Activated T-cell treated with anti-CD3 and anti-CD28 coated beads, Interleukin-2, amount 50 U/mL, for 24 hours (primary cell): ENCODE results near the gene EXOC3.
"Not testable (repeated sequence)": the region's sequence is repeated elsewhere in the genome, so short reads cannot be mapped to it uniquely, and the experiment has no call there.

Source experiments
- DNase-seq: peaks from one replicate; pipeline ENCODE4 v3.0.0-alpha.2; 2020
- H3K27ac Mint-ChIP-seq: 2 replicates; pipeline ENCODE4 v1.8.0; 2020; ENCODE audit warnings: mild to moderate bottlenecking, mixed read lengths
- H3K27me3 Mint-ChIP-seq: 2 replicates; pipeline ENCODE4 v1.8.0; 2020; ENCODE audit warnings: mixed read lengths
- H3K36me3 Mint-ChIP-seq: 2 replicates; pipeline ENCODE4 v1.8.0; 2020; ENCODE audit warnings: low read depth, mixed read lengths
- H3K4me1 Mint-ChIP-seq: 2 replicates; pipeline ENCODE4 v1.8.0; 2020; ENCODE audit warnings: low read depth, mixed read lengths
- H3K4me3 Mint-ChIP-seq: 2 replicates; pipeline ENCODE4 v1.8.0; 2020; ENCODE audit warnings: mild to moderate bottlenecking, moderate library complexity, mixed read lengths
- H3K9me3 Mint-ChIP-seq: 2 replicates; pipeline ENCODE4 v1.8.0; 2020; ENCODE audit warnings: mixed read lengths

The EXOC3 gene

DNA sequence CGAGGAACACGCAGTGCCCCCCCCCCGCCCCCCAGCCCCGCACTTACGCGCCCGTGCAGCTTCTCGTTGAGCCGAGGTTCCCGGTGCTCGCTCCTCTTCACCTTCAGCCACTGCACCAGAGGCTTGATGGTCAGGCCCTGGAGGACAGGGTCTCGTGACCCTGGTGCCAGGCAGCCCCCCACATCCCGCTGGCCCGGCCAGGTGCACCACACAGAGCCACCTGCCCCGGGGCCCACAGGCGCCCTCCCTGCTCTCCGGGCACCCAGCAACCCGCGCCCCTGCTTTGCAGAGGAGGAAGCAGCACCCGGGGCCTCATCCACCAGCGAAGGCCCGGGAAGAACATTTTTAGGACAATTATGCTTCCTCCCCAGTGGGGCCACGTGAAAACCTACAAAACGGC, 39.0 kb downstream of the EXOC3 start:
- Mint-ChIP-seq H3K4me3 (no peak overlapping the region), H3K4me1 (peaks cover 13% of the 10 kb centered on the region), H3K27ac (no peak overlapping the region), H3K27me3 (peaks cover 29% of the 10 kb centered on the region), H3K9me3 (no peaks in the 10 kb centered on the region), H3K36me3 (no peaks in the 10 kb centered on the region)
- no peak for DNase-seq

DNA sequence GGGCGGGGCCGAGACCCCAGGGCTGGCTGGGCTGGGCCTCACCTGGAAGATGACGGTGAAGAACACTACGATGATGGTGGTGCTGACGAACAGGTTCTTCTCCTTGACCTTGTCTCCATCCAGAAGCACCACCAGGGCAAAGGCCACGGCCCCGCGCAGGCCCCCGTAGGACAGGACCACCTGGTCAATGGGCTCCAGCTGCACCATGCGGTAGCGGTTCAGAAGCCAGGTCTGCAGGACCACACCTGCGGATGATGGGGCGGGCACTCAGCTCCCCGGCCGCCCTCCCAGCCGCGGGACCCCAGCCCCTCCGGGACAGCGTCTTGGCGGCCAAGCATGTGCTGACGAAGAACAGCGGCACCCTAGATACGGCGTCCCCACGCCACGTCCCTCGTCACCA, 39.5 kb downstream of the EXOC3 start:
- Mint-ChIP-seq H3K36me3 (no peaks in the 10 kb centered on the region), H3K27me3 (peaks cover 26% of the 10 kb centered on the region)

DNA sequence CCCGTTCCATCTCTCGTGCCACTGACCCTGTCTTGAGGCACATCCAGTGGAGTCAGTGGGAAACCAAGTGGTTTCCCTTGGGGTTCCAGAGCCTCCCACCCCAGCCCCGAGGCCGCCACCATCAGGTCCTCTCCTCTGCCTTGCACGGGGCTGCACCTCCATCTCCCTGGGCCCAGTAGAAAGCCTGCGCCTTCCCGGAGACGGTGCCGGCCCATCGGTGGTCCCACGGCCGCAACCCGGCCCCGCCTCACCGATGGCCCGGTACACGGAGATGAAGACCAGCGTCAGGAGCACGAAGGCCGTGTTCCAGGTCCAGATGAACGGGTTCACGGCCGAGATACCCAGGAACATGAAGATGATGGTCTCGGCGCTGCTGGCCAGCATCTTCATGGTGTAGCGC, 40.0 kb downstream of the EXOC3 start:
- Mint-ChIP-seq H3K9me3 (no peaks in the 10 kb centered on the region), H3K4me3 (no peak overlapping the region), H3K27me3 (peaks cover 22% of the 10 kb centered on the region)

More for the DNA sequence above, 39.5 kb downstream of the EXOC3 start:
- peaks cover 13% of the 10 kb centered on the region for H3K4me1 Mint-ChIP-seq
- no peak for DNase-seq
- no peak overlapping the region for H3K4me3 Mint-ChIP-seq
- H3K9me3 Mint-ChIP-seq = no peaks in the 10 kb centered on the region
- no peak overlapping the region for H3K27ac Mint-ChIP-seq

DNA sequence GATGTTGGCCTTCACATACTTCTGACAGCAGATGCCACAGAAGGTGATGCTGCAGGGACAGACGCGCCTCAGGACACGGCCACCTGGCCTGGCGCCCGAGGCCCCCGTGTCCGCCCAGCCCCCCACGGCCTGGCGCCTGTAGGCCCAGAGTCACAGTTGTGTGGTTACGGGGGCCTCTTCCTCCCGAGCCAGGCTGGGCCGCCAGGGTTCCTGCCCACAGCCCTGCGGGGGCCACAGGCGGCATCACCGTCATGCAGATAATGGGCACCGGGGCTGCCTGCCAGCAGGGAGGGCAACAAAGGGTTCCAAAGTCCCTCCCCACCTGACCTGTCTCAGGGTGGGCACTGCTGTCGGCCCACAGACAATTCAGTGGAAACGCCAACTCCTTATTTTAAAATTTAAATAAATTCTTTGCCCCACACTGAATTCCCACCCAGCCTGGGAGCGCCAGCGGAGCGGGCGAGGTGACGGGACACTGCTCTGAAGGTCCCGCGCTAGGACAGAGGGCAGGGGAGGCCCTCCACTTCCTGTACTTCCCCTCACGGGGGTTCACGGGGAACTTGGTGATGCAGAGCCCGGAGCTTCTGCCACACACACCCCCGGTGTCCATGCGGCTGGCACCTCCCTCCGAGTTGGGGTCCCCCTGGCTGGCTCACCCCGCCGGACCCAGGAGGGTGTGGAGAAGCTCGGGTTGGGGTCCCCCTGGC, 40.6 kb downstream of the EXOC3 start:
- no peak overlapping the region for H3K4me3 Mint-ChIP-seq
- no peak overlapping the region for H3K27ac Mint-ChIP-seq
- H3K4me1 Mint-ChIP-seq = peaks cover 13% of the 10 kb centered on the region
- H3K9me3 Mint-ChIP-seq = no peaks in the 10 kb centered on the region
- H3K27me3 Mint-ChIP-seq = peaks cover 22% of the 10 kb centered on the region
- H3K36me3 Mint-ChIP-seq = no peaks in the 10 kb centered on the region
- DNase-seq = no peak

More for the DNA sequence above, 40.0 kb downstream of the EXOC3 start:
- Mint-ChIP-seq H3K36me3 (no peaks in the 10 kb centered on the region), H3K4me1 (peaks cover 13% of the 10 kb centered on the region), H3K27ac (no peak overlapping the region)
- no peak for DNase-seq

DNA sequence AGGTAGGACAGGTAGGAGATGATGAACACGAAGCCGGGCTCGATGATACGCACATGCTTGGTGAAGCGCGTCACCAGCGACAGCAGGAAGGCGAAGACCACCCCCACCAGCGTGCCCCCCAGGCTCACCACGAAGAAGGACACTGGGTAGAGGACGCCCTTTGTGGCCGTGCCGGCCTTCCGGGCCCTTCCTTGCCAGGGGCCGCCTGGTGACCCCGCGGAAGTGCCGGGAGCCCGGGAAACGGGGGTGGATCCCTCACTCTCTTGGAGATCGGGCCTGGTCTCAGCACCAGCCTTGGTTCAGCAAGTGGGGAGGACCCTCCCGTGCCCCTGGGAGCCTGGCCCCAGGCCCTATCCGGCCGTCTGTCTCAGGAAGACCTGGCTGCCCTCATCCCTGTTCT, 41.6 kb downstream of the EXOC3 start:
- Mint-ChIP-seq H3K4me1 (peaks cover 13% of the 10 kb centered on the region), H3K4me3 (no peak overlapping the region)
- DNase-seq = no peak

DNA sequence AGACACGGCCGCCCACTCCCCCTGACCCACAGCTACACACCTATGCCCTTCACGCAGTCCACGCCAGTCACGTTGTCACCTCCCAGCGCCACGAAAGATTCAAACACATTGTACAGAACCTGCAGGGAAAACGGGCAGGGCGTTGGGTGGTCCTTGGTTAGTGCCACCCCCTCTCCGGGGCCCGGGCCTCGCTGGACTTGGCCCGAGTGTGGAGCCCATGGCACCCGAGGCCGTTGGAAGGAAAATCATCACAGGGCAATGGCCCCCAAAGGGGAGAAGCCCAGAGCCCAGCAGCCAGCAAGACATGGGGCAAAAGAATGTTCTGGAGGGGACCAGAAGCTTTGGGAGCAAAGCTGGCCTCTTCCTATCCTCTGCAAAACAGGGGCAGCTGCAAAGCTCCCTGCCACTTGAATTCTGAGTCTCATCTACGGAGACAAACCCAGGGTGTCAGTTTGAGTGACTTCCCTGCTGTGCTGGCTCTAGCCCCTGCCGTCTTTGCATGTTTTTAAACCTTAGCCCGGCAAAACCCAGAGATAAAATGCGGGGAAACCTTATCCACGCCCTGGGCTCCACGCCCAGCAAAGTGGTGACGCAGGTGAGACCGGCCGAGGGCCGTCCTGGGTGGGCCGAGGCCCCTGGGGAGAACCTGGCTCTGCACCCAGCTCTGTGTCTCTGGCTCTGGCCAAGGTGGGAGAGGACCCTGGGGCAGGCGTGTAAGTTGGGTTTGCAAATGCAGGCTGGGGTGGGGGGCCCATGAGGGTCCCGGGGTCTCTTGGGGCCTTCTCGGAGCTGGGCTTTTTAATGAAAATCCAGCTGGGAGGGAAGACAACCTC, 42.4 kb downstream of the EXOC3 start:
- no peak overlapping the region for H3K27ac Mint-ChIP-seq
- H3K36me3 Mint-ChIP-seq = no peaks in the 10 kb centered on the region
- peaks cover 17% of the 10 kb centered on the region for H3K27me3 Mint-ChIP-seq
- H3K4me1 Mint-ChIP-seq = peaks cover 13% of the 10 kb centered on the region
- no peaks in the 10 kb centered on the region for H3K9me3 Mint-ChIP-seq
- H3K4me3 Mint-ChIP-seq = no peak overlapping the region
- DNase-seq = no peak

More for the DNA sequence above, 41.6 kb downstream of the EXOC3 start:
- no peak overlapping the region for H3K27ac Mint-ChIP-seq
- H3K27me3 Mint-ChIP-seq = peaks cover 22% of the 10 kb centered on the region
- no peaks in the 10 kb centered on the region for H3K9me3 Mint-ChIP-seq
- H3K36me3 Mint-ChIP-seq = no peaks in the 10 kb centered on the region

DNA sequence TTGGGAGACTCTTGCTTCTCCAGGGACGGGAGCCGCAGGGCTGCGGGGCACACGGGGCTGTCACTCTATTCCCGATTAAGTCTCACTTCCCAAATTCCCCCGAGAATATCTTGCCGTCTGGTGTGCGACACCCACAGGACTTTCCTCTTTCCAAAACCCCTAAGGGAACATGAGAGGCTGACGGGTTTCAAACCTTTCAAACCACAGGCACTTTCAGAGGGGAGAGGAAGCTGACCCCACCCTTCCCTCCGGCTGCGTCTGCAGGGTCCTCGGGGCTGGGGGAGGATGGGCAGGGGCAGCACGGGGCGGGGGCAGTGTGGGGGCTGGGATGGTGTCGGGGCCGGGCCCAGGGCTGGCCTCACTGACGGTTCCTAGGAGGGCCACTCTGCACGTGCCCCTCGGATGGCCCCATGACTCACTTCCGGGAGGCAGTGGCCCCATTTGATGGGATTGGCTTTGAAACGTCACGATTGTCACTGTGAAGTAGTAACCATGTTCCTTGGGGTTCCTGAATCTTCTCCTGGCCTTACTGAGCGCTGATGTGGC, 43.0 kb downstream of the EXOC3 start:
- Mint-ChIP-seq H3K9me3 (no peaks in the 10 kb centered on the region), H3K4me3 (no peak overlapping the region), H3K27ac (no peak overlapping the region), H3K4me1 (peaks cover 13% of the 10 kb centered on the region), H3K27me3 (peaks cover 14% of the 10 kb centered on the region), H3K36me3 (no peaks in the 10 kb centered on the region)
- no peak for DNase-seq

DNA sequence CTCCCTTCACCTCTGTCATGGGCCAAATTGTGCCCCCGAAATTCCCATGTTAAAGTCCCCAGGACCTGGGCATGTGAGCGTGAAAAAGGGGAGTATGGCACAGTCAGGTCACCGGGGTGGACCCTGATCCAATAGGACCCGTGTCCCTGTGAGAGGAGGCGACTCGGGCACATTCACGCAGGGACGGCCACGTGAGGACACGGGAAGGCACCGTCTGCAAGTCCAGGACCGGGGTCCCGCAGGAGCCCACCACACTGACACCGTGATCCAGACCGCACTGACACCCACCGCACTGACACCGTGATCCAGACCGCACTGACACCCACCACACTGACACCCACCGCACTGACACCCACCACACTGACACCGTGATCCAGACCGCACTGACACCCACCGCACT, 43.6 kb downstream of the EXOC3 start:
- H3K9me3 Mint-ChIP-seq, H3K36me3 Mint-ChIP-seq, H3K27me3 Mint-ChIP-seq, DNase-seq, H3K4me3 Mint-ChIP-seq, H3K27ac Mint-ChIP-seq: not testable (repeated sequence)
- peaks cover 13% of the 10 kb centered on the region for H3K4me1 Mint-ChIP-seq

DNA sequence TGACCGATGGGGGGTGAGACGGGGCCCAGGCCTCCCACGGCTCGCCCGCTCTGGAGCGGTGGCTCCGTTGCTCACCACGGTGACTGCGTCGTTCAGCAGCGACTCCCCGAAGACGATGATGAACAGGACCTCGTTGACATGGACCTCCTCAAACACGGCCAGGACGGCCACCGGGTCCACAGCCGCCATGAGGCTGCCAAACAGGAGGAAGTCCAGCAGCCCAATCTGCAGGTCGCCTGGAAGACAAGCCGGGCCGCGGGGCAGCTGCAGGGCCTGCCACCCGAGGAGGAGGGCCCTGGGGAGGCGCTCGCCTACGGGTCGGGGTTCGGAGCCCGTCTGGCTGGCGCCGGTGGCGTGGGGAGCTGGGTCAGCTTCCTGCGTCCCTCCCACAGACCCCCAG, 45.3 kb downstream of the EXOC3 start:
- DNase-seq = no peak
- H3K27ac Mint-ChIP-seq = no peak overlapping the region
- H3K4me1 Mint-ChIP-seq = peaks cover 13% of the 10 kb centered on the region
- peaks cover 9% of the 10 kb centered on the region for H3K27me3 Mint-ChIP-seq
- no peak overlapping the region for H3K4me3 Mint-ChIP-seq
- no peaks in the 10 kb centered on the region for H3K9me3 Mint-ChIP-seq
- no peaks in the 10 kb centered on the region for H3K36me3 Mint-ChIP-seq

DNA sequence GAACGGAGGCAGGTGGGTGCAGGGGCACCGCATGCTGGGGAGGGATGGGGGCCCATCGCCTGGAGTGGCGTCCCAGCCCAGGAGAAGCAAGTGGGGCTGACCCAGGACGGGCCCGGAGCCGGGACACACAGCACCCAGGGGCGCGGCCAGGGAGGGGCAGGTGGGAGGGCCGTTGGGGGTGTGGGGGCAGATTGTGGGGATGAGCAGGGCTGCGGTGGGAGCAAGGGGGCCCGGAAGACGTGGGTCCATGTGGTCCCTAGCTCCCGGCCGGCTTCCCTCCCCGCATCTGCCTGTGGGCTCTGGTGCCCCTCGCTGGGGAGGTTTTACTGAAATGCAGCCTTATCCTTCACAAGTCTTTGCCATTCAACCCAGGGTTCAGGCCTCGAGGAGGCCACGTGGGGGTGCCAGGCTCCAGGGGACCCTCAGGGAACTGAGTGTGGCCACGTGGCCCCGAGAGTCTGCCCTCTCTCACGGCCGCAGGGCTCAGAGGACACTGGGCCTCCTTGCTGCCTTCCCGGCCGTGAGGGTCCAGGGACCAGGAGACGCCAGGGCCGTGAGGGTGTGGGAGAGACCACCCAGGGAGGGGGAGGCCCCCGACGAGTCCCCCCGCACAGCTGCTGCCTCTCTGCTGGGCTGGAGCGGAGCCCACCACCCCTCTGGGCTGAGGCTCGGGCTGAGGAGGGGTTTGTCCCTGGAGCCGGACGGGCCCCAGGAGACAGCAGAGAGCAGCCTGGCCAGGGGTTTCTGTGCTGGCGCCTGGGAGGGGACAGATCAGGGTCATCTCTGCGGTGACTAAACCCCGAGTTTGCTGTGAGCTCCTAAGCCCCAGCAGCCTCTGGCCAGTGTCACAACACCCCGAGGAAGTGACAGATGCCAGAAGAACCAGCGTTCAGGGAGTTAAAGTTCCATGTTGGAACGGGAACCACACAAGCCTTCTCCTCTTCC, 46.0 kb downstream of the EXOC3 start:
- Mint-ChIP-seq H3K4me1 (peaks cover 13% of the 10 kb centered on the region), H3K4me3 (no peak overlapping the region), H3K27ac (no peak overlapping the region), H3K27me3 (peaks cover 9% of the 10 kb centered on the region), H3K36me3 (no peaks in the 10 kb centered on the region), H3K9me3 (no peaks in the 10 kb centered on the region)
- no peak for DNase-seq

DNA sequence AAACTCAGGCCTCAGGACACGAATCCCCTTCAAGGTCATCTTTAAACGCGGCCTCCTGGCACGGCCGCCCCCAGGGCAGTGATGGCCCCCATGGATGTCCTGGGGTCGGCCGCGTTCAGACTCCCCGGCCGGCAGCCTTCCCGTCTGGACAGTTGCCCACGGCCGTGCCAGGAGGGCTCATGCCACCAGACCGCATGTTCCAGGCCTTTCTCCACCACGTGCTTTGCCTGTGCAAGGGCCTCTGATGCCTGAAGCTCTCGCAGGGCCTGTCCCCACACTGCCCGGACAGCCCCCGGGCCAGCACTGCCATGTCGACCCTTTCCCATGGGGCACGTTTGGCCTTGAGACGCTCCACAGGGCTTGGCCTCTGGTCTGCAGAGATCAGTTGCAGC, 46.7 kb downstream of the EXOC3 start:
- Mint-ChIP-seq H3K4me3 (no peak overlapping the region), H3K36me3 (no peaks in the 10 kb centered on the region)

DNA sequence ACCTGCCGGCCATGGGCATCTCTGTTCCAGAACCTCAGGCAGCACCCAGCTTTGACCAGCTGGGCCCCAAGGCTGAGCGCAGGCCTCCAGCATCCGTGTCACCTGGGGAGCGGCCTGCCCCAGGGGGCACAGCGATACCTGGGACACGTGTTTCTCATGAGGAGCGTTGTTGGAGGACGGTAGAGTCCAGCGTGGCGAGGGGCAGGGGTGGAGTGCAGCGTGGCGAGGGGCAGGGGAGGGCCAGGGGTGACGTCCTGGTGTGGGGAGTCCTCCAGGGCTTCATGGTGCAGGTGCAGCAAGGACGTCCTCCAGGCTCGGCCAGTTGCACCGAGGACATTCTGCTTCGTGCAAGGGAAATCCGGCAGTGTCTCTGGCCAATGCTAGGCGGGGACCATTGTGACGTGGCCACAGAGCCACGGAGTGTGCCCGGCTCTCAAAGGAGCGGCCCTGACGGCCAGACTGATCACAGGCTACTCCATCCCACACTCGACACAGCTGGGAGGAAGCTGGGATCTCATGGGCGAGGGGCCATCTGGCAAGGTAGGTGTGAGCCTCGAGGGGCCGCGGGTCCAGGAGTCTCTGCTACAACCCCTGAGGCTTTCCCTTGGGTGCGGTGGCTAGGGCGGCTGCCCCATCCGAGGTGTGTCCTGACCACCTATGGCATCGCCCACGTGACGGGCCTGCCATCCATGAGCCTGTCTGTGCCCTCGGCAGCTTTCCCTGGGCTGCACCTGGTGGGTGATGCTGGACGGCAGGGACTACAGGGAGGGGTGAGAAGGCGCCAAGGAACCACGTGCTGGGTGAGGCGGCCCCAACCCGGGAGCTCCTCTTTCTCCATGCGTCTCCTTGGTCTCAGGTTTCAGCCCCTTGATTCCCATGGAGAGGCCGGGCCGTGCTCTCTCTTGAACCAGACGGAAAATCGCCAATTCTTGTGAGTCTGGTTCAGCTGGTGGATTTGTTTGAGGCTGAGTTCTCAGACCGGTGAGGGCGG, 47.4 kb downstream of the EXOC3 start:
- no peak for DNase-seq
- Mint-ChIP-seq H3K9me3 (no peaks in the 10 kb centered on the region), H3K4me1 (peaks cover 10% of the 10 kb centered on the region), H3K36me3 (no peaks in the 10 kb centered on the region), H3K27ac (no peak overlapping the region), H3K4me3 (no peak overlapping the region), H3K27me3 (peaks cover 2% of the 10 kb centered on the region)

More for the DNA sequence above, 46.7 kb downstream of the EXOC3 start:
- Mint-ChIP-seq H3K9me3 (no peaks in the 10 kb centered on the region), H3K4me1 (peaks cover 13% of the 10 kb centered on the region), H3K27ac (no peak overlapping the region), H3K27me3 (peaks cover 9% of the 10 kb centered on the region)
- no peak for DNase-seq

DNA sequence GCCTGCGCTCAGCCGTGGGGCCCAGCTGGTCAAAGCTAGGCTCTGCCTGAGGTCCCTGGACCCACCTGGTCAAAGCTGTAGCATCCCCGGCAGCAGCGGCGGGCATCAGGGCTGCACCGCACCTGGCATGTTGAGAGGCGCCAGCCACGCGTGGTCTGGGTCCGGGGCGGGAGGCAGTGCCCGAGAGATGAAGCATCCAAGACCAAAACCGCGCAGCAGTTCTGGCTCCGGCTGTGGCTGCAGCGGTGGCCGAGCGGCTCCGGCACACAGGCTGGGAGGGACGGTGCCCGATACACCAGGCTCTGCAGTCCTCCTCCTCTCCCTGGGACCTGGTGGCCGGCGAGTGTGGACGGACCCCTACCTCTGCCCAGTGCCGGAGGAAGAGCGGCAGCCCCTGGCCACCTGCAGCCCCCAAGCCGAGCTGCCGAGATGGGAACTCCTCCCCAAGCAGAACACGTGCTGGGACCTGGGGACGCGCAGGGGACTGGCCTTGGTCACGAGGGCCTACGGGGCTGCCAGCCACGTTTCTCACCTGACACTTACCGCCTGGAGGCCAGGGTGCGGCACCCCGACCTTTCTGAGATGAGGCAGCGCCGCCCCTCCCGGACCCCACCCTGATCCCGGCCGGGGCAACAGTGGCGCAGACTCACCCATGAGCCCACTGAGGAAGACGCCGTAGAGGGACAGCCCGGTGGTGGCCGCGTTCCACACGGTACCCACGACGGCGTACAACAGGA, 48.3 kb downstream of the EXOC3 start:
- H3K4me3 Mint-ChIP-seq = no peak overlapping the region
- H3K4me1 Mint-ChIP-seq = peaks cover 2% of the 10 kb centered on the region
- H3K27me3 Mint-ChIP-seq = peaks cover 2% of the 10 kb centered on the region
- H3K9me3 Mint-ChIP-seq = no peaks in the 10 kb centered on the region
- no peak for DNase-seq
- H3K27ac Mint-ChIP-seq = no peak overlapping the region
- no peaks in the 10 kb centered on the region for H3K36me3 Mint-ChIP-seq
